ENCODE results near the gene RARRES2. TPM values are rescaled to one million over a fixed set of nuclear protein-coding genes. Genes with fewer than 3 reads are reported as not detected.

The RARRES2 gene
- total RNA-seq, 1 donor from 2014 or later: 259 TPM

DNA sequence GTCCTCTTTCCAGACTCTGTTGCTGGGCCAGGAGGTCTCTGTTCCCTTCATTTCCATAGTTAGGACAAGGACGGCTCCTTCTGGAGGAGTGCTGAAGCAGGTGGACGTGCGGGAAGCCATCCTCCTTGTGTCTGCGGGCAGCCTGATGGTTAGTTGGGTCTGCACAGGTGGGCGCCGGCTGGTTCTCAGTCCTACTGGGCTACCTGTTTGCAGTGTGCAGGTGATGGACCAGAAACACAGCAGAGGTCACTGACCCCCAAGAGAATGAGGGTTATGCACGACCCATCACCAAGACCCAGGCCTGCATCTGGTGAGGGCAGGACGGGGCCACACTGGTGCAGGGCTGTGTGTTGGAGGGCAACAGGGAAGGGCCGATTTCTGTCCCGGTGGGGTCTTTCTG is 7.8 kb downstream of the RARRES2 start:
- Histone ChIP-seq H3K4me1 (peaks cover 10% of the 10 kb centered on the region), H3K27me3 (no peaks in the 10 kb centered on the region), H3K36me3 (peaks cover 11% of the 10 kb centered on the region), H3K4me3 (no peak overlapping the region), H3K27ac (no peak overlapping the region), H3K9me3 (no peaks in the 10 kb centered on the region)
- ATAC-seq (no peak), DNase-seq (no peak)
- TF ChIP-seq, protein P1, sequence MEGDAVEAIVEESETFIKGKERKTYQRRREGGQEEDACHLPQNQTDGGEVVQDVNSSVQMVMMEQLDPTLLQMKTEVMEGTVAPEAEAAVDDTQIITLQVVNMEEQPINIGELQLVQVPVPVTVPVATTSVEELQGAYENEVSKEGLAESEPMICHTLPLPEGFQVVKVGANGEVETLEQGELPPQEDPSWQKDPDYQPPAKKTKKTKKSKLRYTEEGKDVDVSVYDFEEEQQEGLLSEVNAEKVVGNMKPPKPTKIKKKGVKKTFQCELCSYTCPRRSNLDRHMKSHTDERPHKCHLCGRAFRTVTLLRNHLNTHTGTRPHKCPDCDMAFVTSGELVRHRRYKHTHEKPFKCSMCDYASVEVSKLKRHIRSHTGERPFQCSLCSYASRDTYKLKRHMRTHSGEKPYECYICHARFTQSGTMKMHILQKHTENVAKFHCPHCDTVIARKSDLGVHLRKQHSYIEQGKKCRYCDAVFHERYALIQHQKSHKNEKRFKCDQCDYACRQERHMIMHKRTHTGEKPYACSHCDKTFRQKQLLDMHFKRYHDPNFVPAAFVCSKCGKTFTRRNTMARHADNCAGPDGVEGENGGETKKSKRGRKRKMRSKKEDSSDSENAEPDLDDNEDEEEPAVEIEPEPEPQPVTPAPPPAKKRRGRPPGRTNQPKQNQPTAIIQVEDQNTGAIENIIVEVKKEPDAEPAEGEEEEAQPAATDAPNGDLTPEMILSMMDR (IDR thresholded peaks at IDR 0.05): no peak
- intact Hi-C loops (cut with DNase I): no loop called here

DNA sequence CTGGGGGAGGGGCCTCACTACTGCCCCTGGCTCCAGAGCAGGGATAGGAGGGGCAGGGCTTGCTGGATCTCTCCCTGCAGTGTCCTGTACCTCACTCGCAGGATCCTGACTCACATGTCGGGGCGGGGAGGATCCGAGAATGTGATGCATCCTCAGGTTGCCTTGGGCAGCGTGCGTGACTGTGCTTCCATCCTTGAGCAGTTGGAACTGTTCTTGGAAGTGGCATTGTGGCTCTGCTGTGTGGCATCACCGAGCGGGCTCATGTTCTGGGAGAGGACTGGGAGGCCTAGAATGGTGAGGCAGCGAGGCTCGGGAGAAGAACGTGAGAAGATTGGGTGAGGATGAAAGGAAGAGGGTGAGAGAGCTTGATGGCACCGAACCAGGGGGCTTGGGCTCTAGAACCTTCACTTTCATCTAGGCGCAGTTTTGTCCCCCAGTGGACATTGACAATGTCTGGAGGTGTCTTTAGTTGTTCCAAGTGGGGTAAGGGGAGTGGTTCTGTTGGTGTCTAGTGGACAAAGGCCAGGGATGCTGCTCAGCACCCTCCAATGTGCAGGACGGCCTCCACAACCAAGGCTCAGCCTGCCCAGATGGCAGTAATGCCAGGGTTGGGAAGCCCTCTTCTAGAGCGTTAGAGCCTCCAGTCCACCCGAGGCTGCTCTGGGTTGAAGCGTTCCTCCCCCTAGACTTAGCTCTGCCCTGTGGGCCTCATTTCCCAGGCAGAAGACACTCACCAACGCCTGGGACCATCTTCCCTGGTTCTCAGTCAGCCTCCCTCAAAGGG is 8.4 kb downstream of the RARRES2 start:
- Histone ChIP-seq H3K27ac (no peak overlapping the region), H3K36me3 (peaks cover 17% of the 10 kb centered on the region), H3K9me3 (no peaks in the 10 kb centered on the region), H3K27me3 (no peaks in the 10 kb centered on the region), H3K4me1 (peaks cover 10% of the 10 kb centered on the region), H3K4me3 (no peak overlapping the region)
- TF ChIP-seq, protein P1 (IDR thresholded peaks at IDR 0.05): no peak
- intact Hi-C loops (cut with DNase I): no loop called here
- no peak for DNase-seq
- ATAC-seq: no peak

DNA sequence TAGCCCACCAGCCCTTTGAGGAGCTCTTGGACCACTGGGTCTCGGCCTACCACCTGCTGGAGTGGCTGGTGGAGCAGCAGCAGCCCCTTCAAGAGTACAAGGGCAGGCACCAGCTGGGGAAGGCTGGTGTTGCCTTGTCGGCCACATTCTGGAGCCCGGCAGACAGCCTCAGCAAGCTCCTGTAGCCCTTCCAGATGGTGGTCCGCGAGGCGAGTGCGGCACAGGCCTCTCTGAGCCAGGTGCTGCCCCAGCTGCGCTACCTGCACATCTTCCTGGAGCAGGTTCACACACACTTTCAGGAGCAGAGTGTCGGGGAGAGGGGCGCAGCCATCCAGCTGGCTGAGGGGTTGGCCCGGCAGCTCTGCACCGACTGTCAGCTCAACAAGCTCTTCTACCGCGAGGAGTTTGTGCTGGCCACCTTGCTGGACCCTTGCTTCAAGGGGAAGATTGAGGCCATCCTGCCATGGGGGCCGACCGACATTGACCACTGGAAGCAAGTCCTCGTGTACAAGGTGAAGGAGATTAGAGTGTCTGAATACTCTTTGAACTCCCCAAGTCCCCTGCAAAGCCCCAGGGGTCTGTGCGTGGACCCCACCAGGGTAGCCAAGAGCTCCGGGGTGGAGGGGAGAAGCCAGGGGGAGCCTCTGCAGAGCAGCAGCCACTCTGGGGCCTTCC is 11.1 kb downstream of the RARRES2 start:
- ATAC-seq (no peak), DNase-seq (no peak)
- TF ChIP-seq, protein P1 (IDR thresholded peaks at IDR 0.05): no peak
- H3K27me3 ChIP-seq: no peaks in the 10 kb centered on the region
- H3K36me3 ChIP-seq: peaks cover 26% of the 10 kb centered on the region
- H3K27ac ChIP-seq: peak overlapping the region; percentile 66
- intact Hi-C loops (cut with DNase I): no loop called here
- H3K4me3 ChIP-seq: no peak overlapping the region
- peaks cover 10% of the 10 kb centered on the region for H3K4me1 ChIP-seq
- H3K9me3 ChIP-seq: no peaks in the 10 kb centered on the region

DNA sequence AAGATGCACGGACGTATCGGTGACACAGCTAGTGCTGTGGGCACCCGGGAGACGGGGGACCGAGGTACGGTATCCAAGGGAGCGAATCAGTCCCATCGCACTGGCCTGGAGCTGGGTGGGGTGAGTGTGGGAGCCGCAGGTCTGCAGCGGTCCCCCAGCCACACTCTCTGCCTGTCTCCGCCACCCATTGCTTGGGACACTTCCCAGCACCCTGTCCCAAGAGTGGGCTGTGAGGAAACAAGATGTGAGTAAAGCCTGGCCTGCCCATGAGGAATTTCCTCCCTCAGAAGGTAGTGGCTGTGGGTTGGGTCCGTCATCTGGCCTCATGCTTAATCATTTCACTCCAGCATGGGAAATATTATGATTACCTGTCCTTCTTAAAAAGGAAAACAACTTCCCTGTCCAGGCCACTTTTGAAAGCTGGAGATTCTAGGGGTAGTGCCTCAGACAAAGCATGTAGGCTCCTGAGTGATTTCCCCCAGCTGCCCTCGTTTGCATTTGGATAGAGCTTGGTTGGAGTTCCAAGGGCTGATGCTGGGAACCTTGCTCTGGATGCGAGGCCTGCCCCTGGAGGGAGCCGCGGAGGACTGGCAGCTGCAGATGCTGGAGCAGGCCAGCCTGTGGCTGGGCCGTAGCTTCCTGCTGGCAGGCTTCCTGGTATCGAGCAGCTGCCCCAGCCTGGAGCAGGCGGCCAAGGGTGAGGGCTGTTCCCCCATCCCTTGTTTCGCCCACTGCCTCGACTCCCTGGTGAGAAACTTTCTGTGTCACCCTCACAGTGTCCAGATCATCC is 11.9 kb downstream of the RARRES2 start:
- peak overlapping the region; percentile 66 for H3K27ac ChIP-seq
- H3K36me3 ChIP-seq: peaks cover 26% of the 10 kb centered on the region
- no peak overlapping the region for H3K4me3 ChIP-seq
- intact Hi-C loops (cut with DNase I): no loop called here
- no peaks in the 10 kb centered on the region for H3K9me3 ChIP-seq
- no peak for DNase-seq
- no peak for ATAC-seq
- peaks cover 17% of the 10 kb centered on the region for H3K4me1 ChIP-seq
- TF ChIP-seq, protein P1 (IDR thresholded peaks at IDR 0.05): no peak
- H3K27me3 ChIP-seq: no peaks in the 10 kb centered on the region

DNA sequence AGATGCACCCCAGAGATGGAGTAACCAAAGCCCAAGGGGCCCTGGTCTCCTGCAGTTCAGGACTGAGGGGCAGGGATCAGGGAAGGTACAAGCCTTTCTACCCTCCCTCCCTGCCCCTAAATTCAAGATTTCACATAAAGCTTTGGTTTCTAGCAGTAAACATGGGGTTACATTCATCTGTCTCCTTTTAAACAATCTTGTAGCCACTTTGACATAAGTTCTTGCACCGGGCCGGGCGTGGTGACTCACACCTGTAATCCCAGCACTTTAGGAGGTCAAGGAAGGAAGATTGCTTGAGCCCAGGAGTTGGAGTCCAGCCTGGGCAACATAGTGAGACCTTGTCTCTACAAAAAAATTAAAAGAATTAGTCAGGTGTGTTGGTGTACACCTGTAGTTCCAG is 14.1 kb downstream of the RARRES2 start:
- H3K9me3 ChIP-seq: no peaks in the 10 kb centered on the region
- H3K36me3 ChIP-seq: peaks cover 26% of the 10 kb centered on the region
- H3K27ac ChIP-seq: no peak overlapping the region
- H3K27me3 ChIP-seq: no peaks in the 10 kb centered on the region
- no peak for DNase-seq
- H3K4me1 ChIP-seq: peaks cover 27% of the 10 kb centered on the region
- intact Hi-C loops (cut with DNase I): no loop called here
- no peak for ATAC-seq
- TF ChIP-seq, protein P1 (IDR thresholded peaks at IDR 0.05): no peak
- H3K4me3 ChIP-seq: no peak overlapping the region

All from upper lobe of right lung (tissue), 1 donor.